Neuronal stem cell (in vitro differentiated cells): ENCODE results near the gene FAM9C.

ENCODE experiments used
- DNase-seq: peaks from one replicate; pipeline ENCODE4 v3.0.0-alpha.2; 2013; ENCODE audit warnings: low spot score
- H2AFZ ChIP-seq: one replicate; pipeline ENCODE4 v1.6.1; 2013; ENCODE audit warnings: mild to moderate bottlenecking, low read length, inconsistent platforms
- H2AK5ac ChIP-seq: 2 replicates; pipeline ENCODE4 v1.6.1; 2013; ENCODE audit warnings: low read depth, mild to moderate bottlenecking, inconsistent platforms, low read length, moderate library complexity, mixed read lengths
- H2BK120ac ChIP-seq: 2 replicates; pipeline ENCODE4 v1.6.1; 2013; ENCODE audit warnings: low read depth, mild to moderate bottlenecking, inconsistent platforms, low read length, moderate library complexity, mixed read lengths
- H2BK12ac ChIP-seq: one replicate; pipeline ENCODE4 v1.6.1; 2013; ENCODE audit warnings: low read length, inconsistent platforms
- H2BK15ac ChIP-seq: 2 replicates; pipeline ENCODE4 v1.6.1; 2013; ENCODE audit warnings: mild to moderate bottlenecking, low read length, inconsistent platforms, mixed read lengths
- H2BK5ac ChIP-seq: one replicate; pipeline ENCODE4 v1.6.1; 2013; ENCODE audit warnings: inconsistent platforms, mild to moderate bottlenecking, low read length, moderate library complexity
- H3K14ac ChIP-seq: one replicate; pipeline ENCODE4 v1.6.1; 2013; ENCODE audit warnings: low read length, inconsistent platforms
- H3K18ac ChIP-seq: 2 replicates; pipeline ENCODE4 v1.6.1; 2013; ENCODE audit warnings: low read length, inconsistent platforms
- H3K23ac ChIP-seq: 2 replicates; pipeline ENCODE4 v1.6.1; 2013; ENCODE audit warnings: low read depth, mild to moderate bottlenecking, mixed read lengths, low read length, inconsistent platforms; ENCODE audit not compliant: poor library complexity
- H3K27ac ChIP-seq: replicated peaks from 3 replicates; pipeline ENCODE4 v1.5.1; 2013; ENCODE audit warnings: low read length, inconsistent platforms
- H3K27me3 ChIP-seq, 3 experiments: 2 replicates each; pipeline ENCODE4 v1.6.1; 2013; ENCODE audit warnings: low read length in 3 of 3, mild to moderate bottlenecking in 2 of 3, inconsistent platforms in 1 of 3, low read depth in 1 of 3, mixed read lengths in 1 of 3, moderate library complexity in 1 of 3; ENCODE audit not compliant: control insufficient read depth in 3 of 3, insufficient read depth in 3 of 3
- H3K36me3 ChIP-seq, 2 donors: replicated peaks in 1 of 2; 2 replicates each; pipeline ENCODE4 v1.6.1; 2013; ENCODE audit warnings: low read length in 2 of 2; ENCODE audit not compliant: control insufficient read depth in 2 of 2, insufficient read depth in 2 of 2
- H3K4ac ChIP-seq: 2 replicates; pipeline ENCODE4 v1.6.1; 2013; ENCODE audit warnings: inconsistent platforms, mild to moderate bottlenecking, low read length, moderate library complexity
- H3K4me1 ChIP-seq, 2 donors: 1 replicate in 1 of 2; 2 replicates in 1 of 2; pipeline ENCODE4 v1.6.1; 2013; ENCODE audit warnings: low read length in 2 of 2, low read depth in 1 of 2; ENCODE audit not compliant: control insufficient read depth in 2 of 2, insufficient read depth in 1 of 2
- H3K4me2 ChIP-seq: one replicate; pipeline ENCODE4 v1.6.1; 2013; ENCODE audit warnings: mild to moderate bottlenecking, low read length, inconsistent platforms; ENCODE audit not compliant: insufficient read depth, poor library complexity, severe bottlenecking
- H3K4me3 ChIP-seq, 2 donors: 2 replicates each; pipeline ENCODE4 v1.5.1; 2013; ENCODE audit warnings: low read length in 2 of 2, mild to moderate bottlenecking in 2 of 2, inconsistent platforms in 1 of 2, moderate library complexity in 1 of 2
- H3K79me1 ChIP-seq: one replicate; pipeline ENCODE4 v1.6.1; 2013; ENCODE audit warnings: low read depth, mild to moderate bottlenecking, inconsistent platforms, low read length, moderate library complexity
- H3K9ac ChIP-seq: one replicate; pipeline ENCODE4 v1.6.1; 2013; ENCODE audit warnings: mild to moderate bottlenecking, low read depth, low read length, inconsistent platforms; ENCODE audit not compliant: poor library complexity
- H3K9me3 ChIP-seq, 2 donors: replicated peaks in 1 of 2; 2 replicates each; pipeline versions ENCODE3 to v1.6.1; 2013; ENCODE audit warnings: low read length in 2 of 2, mild to moderate bottlenecking in 2 of 2, inconsistent platforms in 1 of 2, low read depth in 1 of 2, mixed read lengths in 1 of 2, moderate library complexity in 1 of 2; ENCODE audit not compliant: control insufficient read depth in 2 of 2, insufficient read depth in 1 of 2
- H4K8ac ChIP-seq: one replicate; pipeline ENCODE4 v1.6.1; 2013; ENCODE audit warnings: low read depth, mild to moderate bottlenecking, inconsistent platforms, low read length, moderate library complexity
- H4K91ac ChIP-seq: one replicate; pipeline ENCODE4 v1.6.1; 2013; ENCODE audit warnings: low read length, low read depth, mild to moderate bottlenecking, inconsistent platforms; ENCODE audit not compliant: poor library complexity
- WGBS, 2 donors: extraction: QIAGEN DNeasy Blood & Tissue Kit; methylation state at CpG; one replicate each; pipeline ENCODE4 v1.1.7; 2013; ENCODE audit warnings: missing lambda C conversion rate in 2 of 2, mixed read lengths in 1 of 2; ENCODE audit not compliant: insufficient read length in 2 of 2, insufficient replicate concordance in 1 of 2; ENCODE audit errors: extremely low coverage in 2 of 2; 5-methylcytosine and 5-hydroxymethylcytosine counted together

Gene FAM9C

GRCh38 chrX:13028871-13029636, 15.4 kb downstream of the FAM9C start:
- Histone ChIP-seq H4K91ac (no peak overlapping the region), H3K14ac (no peak overlapping the region), H3K9me3 (no peaks in the 10 kb centered on the region), H3K9ac (no peak overlapping the region), H2BK12ac (no peak overlapping the region), H2AFZ (peak overlapping the region; percentile 61), H4K8ac (no peak overlapping the region), H2AK5ac (no peak overlapping the region), H3K4ac (no peak overlapping the region), H3K18ac (no peak overlapping the region), H3K4me3 (no peak overlapping the region), H3K27ac (no peak overlapping the region), H2BK5ac (no peak overlapping the region), H3K27me3 (no peaks in the 10 kb centered on the region), H2BK15ac (no peak overlapping the region), H3K4me1 (peaks cover 3 to 7% of the 10 kb centered on the region in 2 donors), H3K79me1 (no peaks in the 10 kb centered on the region), H3K36me3 (no peaks in the 10 kb centered on the region), H2BK120ac (no peak overlapping the region), H3K23ac (no peak overlapping the region), H3K4me2 (no peak overlapping the region)
- DNase-seq: no peak
- no CpG with 5 or more reads among the region's 6 CpGs for WGBS, 2 donors

GRCh38 chrX:13026877-13027652, 17.4 kb downstream of the FAM9C start:
- H4K91ac ChIP-seq: no peak overlapping the region
- no peak for DNase-seq
- no CpG with 5 or more reads among the region's 8 CpGs for WGBS, 2 donors

GRCh38 chrX:13024986-13025385, 19.4 kb downstream of the FAM9C start:
- H3K79me1 ChIP-seq: no peaks in the 10 kb centered on the region
- H2BK12ac ChIP-seq: no peak overlapping the region
- H4K8ac ChIP-seq: no peak overlapping the region
- no peaks in the 10 kb centered on the region for H3K9me3 ChIP-seq
- no peaks in the 10 kb centered on the region for H3K36me3 ChIP-seq
- H3K27me3 ChIP-seq: no peaks in the 10 kb centered on the region
- no peak overlapping the region for H3K4ac ChIP-seq
- H2AK5ac ChIP-seq: no peak overlapping the region
- no peak overlapping the region for H3K14ac ChIP-seq
- H2BK120ac ChIP-seq: no peak overlapping the region
- H3K4me1 ChIP-seq: peaks cover 5 to 7% of the 10 kb centered on the region in 2 donors
- H3K23ac ChIP-seq: no peak overlapping the region
- no peak overlapping the region for H2BK15ac ChIP-seq
- DNase-seq: no peak
- H3K27ac ChIP-seq: no peak overlapping the region
- H3K9ac ChIP-seq: no peak overlapping the region
- no peak overlapping the region for H2BK5ac ChIP-seq
- H4K91ac ChIP-seq: no peak overlapping the region
- no peak overlapping the region for H3K4me2 ChIP-seq
- WGBS, 2 donors: no CpG with 5 or more reads among the region's 3 CpGs
- H3K18ac ChIP-seq: no peak overlapping the region
- H2AFZ ChIP-seq: no peak overlapping the region
- no peak overlapping the region for H3K4me3 ChIP-seq

More at GRCh38 chrX:13026877-13027652, 17.4 kb downstream of the FAM9C start:
- H3K4ac ChIP-seq: no peak overlapping the region
- no peak overlapping the region for H2BK120ac ChIP-seq
- no peak overlapping the region for H2BK12ac ChIP-seq
- H3K4me3 ChIP-seq: no peak overlapping the region
- H3K4me2 ChIP-seq: no peak overlapping the region
- no peak overlapping the region for H4K8ac ChIP-seq
- H3K4me1 ChIP-seq: peaks cover 5 to 10% of the 10 kb centered on the region in 2 donors
- no peak overlapping the region for H2AFZ ChIP-seq
- no peak overlapping the region for H3K23ac ChIP-seq
- H3K9ac ChIP-seq: no peak overlapping the region
- H2AK5ac ChIP-seq: no peak overlapping the region
- no peak overlapping the region for H2BK5ac ChIP-seq
- no peak overlapping the region for H2BK15ac ChIP-seq
- H3K36me3 ChIP-seq: no peaks in the 10 kb centered on the region
- H3K27ac ChIP-seq: no peak overlapping the region
- no peak overlapping the region for H3K18ac ChIP-seq
- H3K14ac ChIP-seq: no peak overlapping the region
- no peaks in the 10 kb centered on the region for H3K27me3 ChIP-seq
- no peaks in the 10 kb centered on the region for H3K9me3 ChIP-seq
- no peaks in the 10 kb centered on the region for H3K79me1 ChIP-seq

- DNase-seq: no peak
- Histone ChIP-seq H4K91ac (no peak overlapping the region), H3K79me1 (no peaks in the 10 kb centered on the region), H3K27ac (no peak overlapping the region), H2AFZ (no peak overlapping the region), H2BK15ac (no peak overlapping the region), H3K4ac (no peak overlapping the region), H3K4me3 (no peak overlapping the region), H3K36me3 (no peaks in the 10 kb centered on the region), H4K8ac (no peak overlapping the region), H3K18ac (no peak overlapping the region), H3K14ac (no peak overlapping the region), H2BK5ac (no peak overlapping the region), H3K27me3 (no peaks in the 10 kb centered on the region), H3K4me1 (peaks cover 4 to 6% of the 10 kb centered on the region in 2 donors), H2BK12ac (no peak overlapping the region), H3K9ac (no peak overlapping the region), H2BK120ac (no peak overlapping the region), H2AK5ac (no peak overlapping the region), H3K23ac (no peak overlapping the region), H3K4me2 (no peak overlapping the region), H3K9me3 (no peaks in the 10 kb centered on the region)
- WGBS, 2 donors: no CpG with 5 or more reads among the region's 4 CpGs
Measured at GRCh38 chrX:13023979-13024378, 20.4 kb downstream of the FAM9C start.
